Measurements from ENCODE around the gene OVAAL. TPM values are rescaled to one million over a fixed set of nuclear protein-coding genes. Genes with fewer than 3 reads are reported as not detected.

OVAAL gene
- total and polyA plus RNA-seq, 2 of the 4 experiments (the other 2 are of a cell fraction): not detected

Small RNAs within 50 kb of the gene (microRNA-seq; reads per million reads assigned to microRNA genes)
- gene RF00019 (ENCODE audit: insufficient read depth, insufficient read length): not detected

Small RNAs within 50 kb of the gene (small RNA-seq; reads per million reads assigned to genes)
- gene RF00019: 0 reads per million in 5 experiments

Other genes with a start within 250 kb of the OVAAL start
- gene ACBD6, start 56.4 kb upstream of the OVAAL start, total RNA-seq (2012; rRNA removed): 52.5 and 83.3 TPM in 2 replicates
- 54.4 and 59.1 TPM in 2 replicates for gene ACBD6, start 56.4 kb upstream of the OVAAL start, polyA plus RNA-seq (2012; rRNA removed)
- 25.1 and 25.3 TPM in 2 replicates for gene XPR1, start 73.1 kb downstream of the OVAAL start, total RNA-seq (2012; rRNA removed)
- 10.8 and 11.8 TPM in 2 replicates for gene XPR1, start 73.1 kb downstream of the OVAAL start, polyA plus RNA-seq (2012; rRNA removed)

Data from IMR-90 (cell line).